GM12891 (cell line): Measurements from ENCODE around the gene FCRL2.

Experiments
- DNase-seq: peaks from one replicate; pipeline ENCODE4 v3.0.0; 2011; ENCODE audit warnings: low spot score; ENCODE audit not compliant: insufficient read length
- FAIRE-seq: peaks from 2 replicates; lab custom pipeline; 2011; peaks lifted over from hg19 to GRCh38; lab: Jason Lieb, UNC
- PAX5 ChIP-seq: IDR thresholded peaks from 2 replicates; pipeline ENCODE4 v1.6.1; 2011; ENCODE audit warnings: low read length, moderate library complexity, mild to moderate bottlenecking; ENCODE audit not compliant: insufficient read depth, severe bottlenecking
- POLR2A ChIP-seq: IDR thresholded peaks from 2 replicates; pipeline ENCODE4 v1.6.1; 2011; ENCODE audit warnings: low read depth, low read length, control low read depth
- POLR2AphosphoS5 ChIP-seq: IDR thresholded peaks from 2 replicates; pipeline ENCODE4 v1.6.1; 2011; ENCODE audit warnings: low read depth, low read length, control low read depth
- POU2F2 ChIP-seq: IDR thresholded peaks from 2 replicates; pipeline ENCODE4 v1.6.1; 2011; ENCODE audit warnings: low read depth, mild to moderate bottlenecking, control low read depth, low read length, moderate library complexity
- SPI1 ChIP-seq: IDR thresholded peaks from 2 replicates; pipeline ENCODE4 v1.6.1; 2011; ENCODE audit warnings: low read depth, low read length, control low read depth
- TAF1 ChIP-seq: IDR thresholded peaks from 2 replicates; pipeline ENCODE4 v1.6.1; 2011; ENCODE audit warnings: low read depth, low read length, control low read depth

The FCRL2 gene

GRCh38 chr1:157782931-157783330 lies 6.0 kb upstream of the FCRL2 start:
- no peak for TF ChIP-seq POLR2A
- no peak for TF ChIP-seq POU2F2
- TF ChIP-seq TAF1, result no peak
- no peak for TF ChIP-seq PAX5
- TF ChIP-seq SPI1, result no peak
- no peak for TF ChIP-seq POLR2AphosphoS5
- FAIRE-seq (no peak), DNase-seq (no peak)

- DNase-seq, result no peak
- TF ChIP-seq SPI1 (no peak), POU2F2 (no peak), TAF1 (no peak), PAX5 (no peak), POLR2AphosphoS5 (no peak), POLR2A (no peak)
- no peak for FAIRE-seq
These were observed 4.1 kb upstream of the FCRL2 start for GRCh38 chr1:157781048-157781447.

- TF ChIP-seq POLR2AphosphoS5, result no peak
- no peak for TF ChIP-seq SPI1
- no peak for TF ChIP-seq TAF1
- no peak for TF ChIP-seq POLR2A
- TF ChIP-seq POU2F2, result no peak
- no peak for TF ChIP-seq PAX5
- FAIRE-seq (no peak), DNase-seq (no peak)
These were observed 1.6 kb downstream of the FCRL2 start for GRCh38 chr1:157775101-157775870.

GRCh38 chr1:157774412-157774811 lies 2.5 kb downstream of the FCRL2 start:
- FAIRE-seq (no peak), DNase-seq (no peak)
- TF ChIP-seq POLR2AphosphoS5 (no peak), POU2F2 (no peak), POLR2A (no peak), PAX5 (no peak), SPI1 (no peak), TAF1 (no peak)

GRCh38 chr1:157773493-157774350 lies 3.2 kb downstream of the FCRL2 start:
- DNase-seq, result peak; percentile 7
- no peak for FAIRE-seq
- TF ChIP-seq SPI1, result peak; percentile 81
- TF ChIP-seq POU2F2, result no peak
- no peak for TF ChIP-seq PAX5
- no peak for TF ChIP-seq TAF1
- TF ChIP-seq POLR2AphosphoS5, result no peak
- no peak for TF ChIP-seq POLR2A

- TF ChIP-seq PAX5 (no peak), POLR2AphosphoS5 (no peak), POU2F2 (no peak), SPI1 (no peak), TAF1 (no peak), POLR2A (no peak)
- no peak for DNase-seq
- no peak for FAIRE-seq
These were observed 5.1 kb downstream of the FCRL2 start for GRCh38 chr1:157771661-157772425.

- TF ChIP-seq PAX5, result no peak
- TF ChIP-seq SPI1, result no peak
- no peak for TF ChIP-seq POU2F2
- no peak for TF ChIP-seq TAF1
- TF ChIP-seq POLR2A, result no peak
- TF ChIP-seq POLR2AphosphoS5, result no peak
- FAIRE-seq, result no peak
- no peak for DNase-seq
These were observed 6.4 kb downstream of the FCRL2 start for GRCh38 chr1:157770442-157771043.

- no peak for DNase-seq
- FAIRE-seq, result no peak
- TF ChIP-seq TAF1, result no peak
- no peak for TF ChIP-seq PAX5
- TF ChIP-seq POLR2AphosphoS5, result no peak
- TF ChIP-seq SPI1, result no peak
- TF ChIP-seq POU2F2, result no peak
- no peak for TF ChIP-seq POLR2A
These were observed 10.1 kb downstream of the FCRL2 start for GRCh38 chr1:157766792-157767191.
